Measurements from ENCODE around the gene LUC7L2. TPM values are rescaled to one million over a fixed set of nuclear protein-coding genes. Genes with fewer than 3 reads are reported as not detected.
"Not testable (repeated sequence)": the region's sequence is repeated elsewhere in the genome, so short reads cannot be mapped to it uniquely, and the experiment has no call there.

Gene LUC7L2
- total and polyA plus RNA-seq, 8 donors = 67.2 to 188 (median 167) TPM

GRCh38 chr7:139355320-139355719 is 4.4 kb upstream of the LUC7L2 start:
- peaks cover 0 to 13% of the 10 kb centered on the region in 2 donors for H3K4me1 ChIP-seq
- no peaks in the 10 kb centered on the region for H3K27me3 ChIP-seq
- DNase-seq (no peak), ATAC-seq (no peak)
- no peak overlapping the region for H3K4me3 ChIP-seq
- H3K27ac ChIP-seq = peak overlapping the region in 1 of 2 donors; percentile 18
- intact Hi-C loops (cut with DNase I) = no loop called here
- H3K9me3 ChIP-seq = no peaks in the 10 kb centered on the region
- TF ChIP-seq CTCF (IDR thresholded peaks at IDR 0.05) = no peak
- H3K36me3 ChIP-seq = peaks cover 0 to 6% of the 10 kb centered on the region in 2 donors

- intact Hi-C loops (cut with DNase I); ATAC-seq: not testable (repeated sequence)
These were observed 1.8 kb upstream of the LUC7L2 start for GRCh38 chr7:139357729-139358506.

GRCh38 chr7:139358541-139359365 is 941 bp upstream of the LUC7L2 start:
- intact Hi-C loops (cut with DNase I) = no loop called here
- peak in 1 of 4 donors; percentile 32 for DNase-seq
- no peak for TF ChIP-seq CTCF (IDR thresholded peaks at IDR 0.05)

More at GRCh38 chr7:139357729-139358506, 1.8 kb upstream of the LUC7L2 start:
- Histone ChIP-seq H3K27ac (peak overlapping the region; percentile 99 to 100), H3K4me1 (peaks cover 6 to 35% of the 10 kb centered on the region in 2 donors), H3K4me3 (peak overlapping the region; percentile 72 to 91)
- H3K9me3 ChIP-seq, H3K36me3 ChIP-seq, H3K27me3 ChIP-seq, DNase-seq: not testable (repeated sequence)

GRCh38 chr7:139360210-139360947 is 685 bp downstream of the LUC7L2 start:
- H3K9me3 ChIP-seq = no peaks in the 10 kb centered on the region

More at GRCh38 chr7:139358541-139359365, 941 bp upstream of the LUC7L2 start:
- no peaks in the 10 kb centered on the region for H3K27me3 ChIP-seq
- ATAC-seq = peak; percentile 8
- peak overlapping the region; percentile 72 to 91 for H3K4me3 ChIP-seq
- H3K36me3 ChIP-seq = no peaks in the 10 kb centered on the region
- H3K9me3 ChIP-seq = no peaks in the 10 kb centered on the region
- H3K27ac ChIP-seq = peak overlapping the region; percentile 99 to 100
- H3K4me1 ChIP-seq = peaks cover 6 to 43% of the 10 kb centered on the region in 2 donors

More at GRCh38 chr7:139360210-139360947, 685 bp downstream of the LUC7L2 start:
- peaks cover 0 to 2% of the 10 kb centered on the region in 2 donors for H3K36me3 ChIP-seq
- no peaks in the 10 kb centered on the region for H3K27me3 ChIP-seq
- ATAC-seq (peak; percentile 89), DNase-seq (peak; percentile 93 to 97 (median 96))
- TF ChIP-seq CTCF (IDR thresholded peaks at IDR 0.05) = no peak
- peak overlapping the region; percentile 99 to 100 for H3K27ac ChIP-seq
- peak overlapping the region; percentile 72 to 91 for H3K4me3 ChIP-seq
- intact Hi-C loops (cut with DNase I) = no loop called here
- H3K4me1 ChIP-seq = peaks cover 6 to 43% of the 10 kb centered on the region in 2 donors
